MM.1S (cell line): ENCODE results near the gene SLC29A3.

Experiments
- DNase-seq: peaks from one replicate; pipeline ENCODE4 v3.0.0-alpha.2; 2015
- H2AFZ ChIP-seq: fragments of 300-600 bp; sonication (generic); 2 replicates; pipeline ENCODE4 v1.6.0; 2016; ENCODE audit warnings: antibody characterized with exemption, low read length
- H3F3A ChIP-seq: fragments of 300-600 bp; sonication (generic); 2 replicates; pipeline ENCODE4 v1.6.1; 2016; ENCODE audit warnings: mild to moderate bottlenecking, antibody characterized with exemption, low read length, moderate library complexity, mixed read lengths; ENCODE audit not compliant: insufficient read depth
- H3K27ac ChIP-seq: fragments of 300-600 bp; sonication (generic); 2 replicates; pipeline ENCODE4 v1.5.1; 2016; ENCODE audit warnings: mild to moderate bottlenecking, low read length
- H3K27me3 ChIP-seq: fragments of 300-600 bp; sonication (generic); replicated peaks from 2 replicates; pipeline ENCODE4 v1.6.0; 2016; ENCODE audit warnings: low read length; ENCODE audit not compliant: insufficient read depth
- H3K36me3 ChIP-seq: fragments of 300-600 bp; sonication (generic); replicated peaks from 2 replicates; pipeline ENCODE4 v1.6.1; 2016; ENCODE audit warnings: mild to moderate bottlenecking, low read length, mixed read lengths; ENCODE audit not compliant: insufficient read depth
- H3K4me1 ChIP-seq: fragments of 300-600 bp; sonication (generic); 2 replicates; pipeline ENCODE4 v1.6.1; 2016; ENCODE audit warnings: low read length, mixed read lengths
- H3K4me2 ChIP-seq: fragments of 300-600 bp; sonication (generic); 2 replicates; pipeline ENCODE4 v1.6.0; 2016; ENCODE audit warnings: low read depth, low read length
- H3K4me3 ChIP-seq: fragments of 300-600 bp; sonication (generic); 2 replicates; pipeline ENCODE4 v1.5.1; 2016; ENCODE audit warnings: low read length, mixed read lengths
- H3K79me2 ChIP-seq: fragments of 300-600 bp; sonication (generic); 2 replicates; pipeline ENCODE4 v1.6.1; 2016; ENCODE audit warnings: mixed run types, low read length, mixed read lengths
- H3K9ac ChIP-seq: fragments of 300-600 bp; sonication (generic); 2 replicates; pipeline ENCODE4 v1.6.1; 2016; ENCODE audit warnings: low read length, mixed read lengths
- H3K9me2 ChIP-seq: fragments of 300-600 bp; sonication (generic); replicated peaks from 2 replicates; pipeline ENCODE4 v1.6.1; 2016; ENCODE audit warnings: mild to moderate bottlenecking, low read length, mixed read lengths; ENCODE audit not compliant: insufficient read depth
- H3K9me3 ChIP-seq: fragments of 300-600 bp; sonication (generic); replicated peaks from 2 replicates; pipeline ENCODE4 v1.6.1; 2016; ENCODE audit warnings: mild to moderate bottlenecking, low read length, mixed read lengths; ENCODE audit not compliant: insufficient read depth
- H4K20me1 ChIP-seq: fragments of 300-600 bp; sonication (generic); 2 replicates; pipeline ENCODE4 v1.6.1; 2016; ENCODE audit warnings: mild to moderate bottlenecking, low read length, moderate library complexity, mixed read lengths; ENCODE audit not compliant: insufficient read depth
- EZH2 ChIP-seq: fragments of 300-600 bp; sonication (generic); optimal IDR thresholded peaks from 2 replicates; pipeline ENCODE3; 2017; ENCODE audit warnings: low read depth, mild to moderate bottlenecking, antibody characterized with exemption, low read length, mixed read lengths
- EZH2phosphoT487 ChIP-seq: fragments of 300-600 bp; sonication (generic); IDR thresholded peaks from 2 replicates; pipeline ENCODE4 v1.6.1; 2018; ENCODE audit warnings: antibody characterized with exemption, low read length
- TF ChIP-seq, protein P1 (sequence below): fragments of 300-600 bp; sonication (generic); IDR thresholded peaks from 2 replicates; pipeline ENCODE4 v1.5.1; 2016; ENCODE audit warnings: antibody characterized with exemption, low read length, mixed read lengths

The SLC29A3 gene

DNA sequence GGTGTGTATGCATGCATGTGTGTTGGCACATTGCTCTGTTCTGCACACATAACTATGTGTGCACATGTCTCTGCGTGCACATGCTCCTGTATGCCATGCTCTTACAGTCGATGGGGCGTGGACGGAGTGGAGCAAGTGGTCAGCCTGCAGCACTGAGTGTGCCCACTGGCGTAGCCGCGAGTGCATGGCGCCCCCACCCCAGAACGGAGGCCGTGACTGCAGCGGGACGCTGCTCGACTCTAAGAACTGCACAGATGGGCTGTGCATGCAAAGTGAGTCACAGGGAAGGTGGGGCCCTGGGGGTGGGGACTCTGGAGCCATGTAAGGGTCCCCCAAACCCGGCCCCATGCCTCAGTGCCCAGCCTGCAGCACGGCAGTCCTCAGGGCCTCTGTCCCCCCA is 30.6 kb upstream of the SLC29A3 start:
- H3K4me1 ChIP-seq = no peaks in the 10 kb centered on the region
- no peak overlapping the region for H3K27ac ChIP-seq
- H3K9me2 ChIP-seq = no peaks in the 10 kb centered on the region
- H3K79me2 ChIP-seq = no peaks in the 10 kb centered on the region
- H3K9ac ChIP-seq = no peak overlapping the region
- H3K4me2 ChIP-seq = no peak overlapping the region
- H3K4me3 ChIP-seq = no peak overlapping the region
- TF ChIP-seq, protein P1, sequence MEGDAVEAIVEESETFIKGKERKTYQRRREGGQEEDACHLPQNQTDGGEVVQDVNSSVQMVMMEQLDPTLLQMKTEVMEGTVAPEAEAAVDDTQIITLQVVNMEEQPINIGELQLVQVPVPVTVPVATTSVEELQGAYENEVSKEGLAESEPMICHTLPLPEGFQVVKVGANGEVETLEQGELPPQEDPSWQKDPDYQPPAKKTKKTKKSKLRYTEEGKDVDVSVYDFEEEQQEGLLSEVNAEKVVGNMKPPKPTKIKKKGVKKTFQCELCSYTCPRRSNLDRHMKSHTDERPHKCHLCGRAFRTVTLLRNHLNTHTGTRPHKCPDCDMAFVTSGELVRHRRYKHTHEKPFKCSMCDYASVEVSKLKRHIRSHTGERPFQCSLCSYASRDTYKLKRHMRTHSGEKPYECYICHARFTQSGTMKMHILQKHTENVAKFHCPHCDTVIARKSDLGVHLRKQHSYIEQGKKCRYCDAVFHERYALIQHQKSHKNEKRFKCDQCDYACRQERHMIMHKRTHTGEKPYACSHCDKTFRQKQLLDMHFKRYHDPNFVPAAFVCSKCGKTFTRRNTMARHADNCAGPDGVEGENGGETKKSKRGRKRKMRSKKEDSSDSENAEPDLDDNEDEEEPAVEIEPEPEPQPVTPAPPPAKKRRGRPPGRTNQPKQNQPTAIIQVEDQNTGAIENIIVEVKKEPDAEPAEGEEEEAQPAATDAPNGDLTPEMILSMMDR = no peak
- TF ChIP-seq EZH2 (no peak), EZH2phosphoT487 (no peak)
- H2AFZ ChIP-seq = no peak overlapping the region
- H3F3A ChIP-seq = no peaks in the 10 kb centered on the region
- H3K27me3 ChIP-seq = peaks cover 83% of the 10 kb centered on the region
- no peaks in the 10 kb centered on the region for H4K20me1 ChIP-seq
- no peaks in the 10 kb centered on the region for H3K36me3 ChIP-seq
- no peaks in the 10 kb centered on the region for H3K9me3 ChIP-seq
- no peak for DNase-seq

DNA sequence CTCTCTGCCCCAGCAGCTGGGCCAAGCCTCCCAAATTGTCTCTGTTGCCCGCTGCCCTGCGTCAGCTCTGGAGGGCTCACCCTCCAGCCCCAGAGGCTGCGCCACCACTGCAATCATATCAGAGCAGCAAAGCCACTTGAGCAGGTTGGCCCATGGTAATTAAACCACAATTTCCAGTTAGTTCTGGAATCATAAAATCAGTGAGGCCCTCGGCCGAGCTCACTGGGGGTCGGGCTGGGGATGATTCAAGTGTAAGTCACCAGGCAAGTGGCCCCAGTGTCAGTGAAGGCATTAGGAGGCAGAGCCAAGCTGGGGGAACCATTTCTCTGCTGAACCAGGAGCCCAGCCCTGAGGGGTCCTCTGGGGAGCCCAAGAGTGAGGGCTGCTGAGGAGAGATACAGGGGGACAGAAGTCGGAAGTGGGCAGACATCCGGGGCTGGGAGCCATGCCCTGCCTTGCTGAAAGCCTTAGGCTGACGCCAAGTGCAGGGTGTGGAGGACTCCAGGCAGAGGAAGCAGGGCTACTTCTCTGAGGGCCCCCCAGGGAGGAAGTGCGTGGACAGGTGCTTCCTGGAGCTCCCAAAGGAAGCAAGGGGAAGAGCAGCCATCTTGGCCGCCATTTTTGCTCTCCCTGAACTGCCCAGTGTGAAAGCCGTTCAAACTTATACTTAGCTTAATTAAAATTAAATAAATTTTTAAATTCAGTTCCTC is 29.5 kb upstream of the SLC29A3 start:
- Histone ChIP-seq H3K9me3 (no peaks in the 10 kb centered on the region), H4K20me1 (no peaks in the 10 kb centered on the region), H3K9ac (no peak overlapping the region), H3K9me2 (no peaks in the 10 kb centered on the region), H3K4me2 (no peak overlapping the region), H3K4me1 (no peaks in the 10 kb centered on the region), H2AFZ (no peak overlapping the region), H3K79me2 (no peaks in the 10 kb centered on the region), H3K27me3 (peaks cover 94% of the 10 kb centered on the region), H3K27ac (no peak overlapping the region), H3K4me3 (no peak overlapping the region), H3F3A (no peaks in the 10 kb centered on the region), H3K36me3 (no peaks in the 10 kb centered on the region)
- DNase-seq = no peak
- TF ChIP-seq EZH2 (no peak), EZH2phosphoT487 (no peak)
- TF ChIP-seq, protein P1 = no peak

DNA sequence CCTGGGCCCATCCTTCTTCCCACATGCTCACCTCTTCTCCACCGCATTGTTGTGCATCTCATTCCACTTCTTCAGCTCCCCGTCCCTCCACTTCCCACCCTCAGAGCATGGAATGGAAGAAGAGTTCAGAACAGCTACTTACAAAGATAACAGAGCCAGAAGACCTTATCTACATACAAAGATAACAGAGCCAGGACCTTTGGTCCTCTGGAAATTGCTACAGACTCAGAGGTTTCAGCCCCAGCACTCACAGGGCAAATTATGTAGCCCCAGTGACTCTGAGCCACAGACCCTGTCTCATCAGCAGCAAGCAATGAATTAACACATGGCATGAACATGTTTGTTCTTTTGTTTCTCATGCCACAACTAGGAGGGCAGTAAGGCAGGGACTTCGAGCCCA is 28.7 kb upstream of the SLC29A3 start:
- Histone ChIP-seq H3K79me2 (no peaks in the 10 kb centered on the region), H4K20me1 (no peaks in the 10 kb centered on the region), H3K9me3 (no peaks in the 10 kb centered on the region), H3K27me3 (peaks cover 99% of the 10 kb centered on the region), H3K4me3 (no peak overlapping the region), H3K27ac (no peak overlapping the region), H3F3A (no peaks in the 10 kb centered on the region), H2AFZ (no peak overlapping the region), H3K9ac (no peak overlapping the region), H3K4me1 (no peaks in the 10 kb centered on the region), H3K36me3 (no peaks in the 10 kb centered on the region), H3K9me2 (no peaks in the 10 kb centered on the region), H3K4me2 (no peak overlapping the region)
- TF ChIP-seq, protein P1 = no peak
- no peak for TF ChIP-seq EZH2phosphoT487
- no peak for TF ChIP-seq EZH2
- DNase-seq = no peak
